Astrocyte (in vitro differentiated cells and primary cell): ENCODE results near the gene OTOGL. TPM values are rescaled to one million over a fixed set of nuclear protein-coding genes. Genes with fewer than 3 reads are reported as not detected.

Experiments used
- DNase-seq: peaks from one replicate; pipeline ENCODE4 v3.0.0-alpha.2; 2010; ENCODE audit warnings: low read depth
- FAIRE-seq: peaks from 2 replicates; lab custom pipeline; 2011; peaks lifted over from hg19 to GRCh38; lab: Jason Lieb, UNC
- H2AFZ ChIP-seq: 2 replicates; pipeline ENCODE4 v1.6.0; 2012; ENCODE audit warnings: low read depth, low read length, inconsistent platforms
- H3K27ac ChIP-seq: 2 replicates; pipeline ENCODE4 v1.5.1; 2011; ENCODE audit warnings: low read depth, low read length, inconsistent platforms
- H3K27me3 ChIP-seq: 2 replicates; pipeline ENCODE4 v1.6.0; 2011; ENCODE audit warnings: low read length, inconsistent platforms; ENCODE audit not compliant: insufficient read depth
- H3K36me3 ChIP-seq: 2 replicates; pipeline ENCODE4 v1.5.1; 2011; ENCODE audit warnings: low read length, inconsistent platforms; ENCODE audit not compliant: insufficient read depth
- H3K4me1 ChIP-seq: 2 replicates; pipeline ENCODE4 v1.5.1; 2011; ENCODE audit warnings: low read length, inconsistent platforms; ENCODE audit not compliant: insufficient read depth
- H3K4me2 ChIP-seq: 2 replicates; pipeline ENCODE4 v1.6.0; 2012; ENCODE audit warnings: low read length, inconsistent platforms
- H3K4me3 ChIP-seq: 2 replicates; pipeline ENCODE4 v1.5.1; 2011; ENCODE audit warnings: low read depth, mild to moderate bottlenecking, low read length, inconsistent platforms; ENCODE audit not compliant: insufficient read depth
- H3K79me2 ChIP-seq: 2 replicates; pipeline ENCODE4 v1.6.0; 2012; ENCODE audit warnings: mild to moderate bottlenecking, low read length, inconsistent platforms; ENCODE audit not compliant: insufficient read depth
- H3K9ac ChIP-seq: 2 replicates; pipeline ENCODE4 v1.6.0; 2012; ENCODE audit warnings: mild to moderate bottlenecking, low read length, inconsistent platforms
- H3K9me3 ChIP-seq: 2 replicates; pipeline ENCODE4 v1.5.1; 2012; ENCODE audit warnings: low read depth, mild to moderate bottlenecking, low read length, inconsistent platforms; ENCODE audit not compliant: insufficient read depth
- H4K20me1 ChIP-seq: 2 replicates; pipeline ENCODE4 v1.6.0; 2012; ENCODE audit warnings: low read length, inconsistent platforms; ENCODE audit not compliant: insufficient read depth
- H3K27ac Mint-ChIP-seq: one replicate; pipeline ENCODE4 v1.8.0; 2021; ENCODE audit warnings: mild to moderate bottlenecking, mixed read lengths; ENCODE audit not compliant: unreplicated experiment
- H3K27me3 Mint-ChIP-seq: one replicate; pipeline ENCODE4 v1.8.0; 2021; ENCODE audit warnings: low read depth, mixed read lengths; ENCODE audit not compliant: unreplicated experiment
- H3K36me3 Mint-ChIP-seq: one replicate; pipeline ENCODE4 v1.8.0; 2021; ENCODE audit warnings: low read depth, mixed read lengths; ENCODE audit not compliant: unreplicated experiment
- H3K4me1 Mint-ChIP-seq: one replicate; pipeline ENCODE4 v1.8.0; 2021; ENCODE audit warnings: low read depth, mixed read lengths; ENCODE audit not compliant: unreplicated experiment
- H3K4me3 Mint-ChIP-seq: one replicate; pipeline ENCODE4 v1.8.0; 2021; ENCODE audit warnings: mild to moderate bottlenecking, moderate library complexity, mixed read lengths; ENCODE audit not compliant: unreplicated experiment
- H3K9me3 Mint-ChIP-seq: one replicate; pipeline ENCODE4 v1.8.0; 2021; ENCODE audit warnings: mild to moderate bottlenecking, mixed read lengths; ENCODE audit not compliant: unreplicated experiment
- CTCF ChIP-seq: IDR thresholded peaks from 2 replicates; pipeline ENCODE4 v1.5.1; 2011; ENCODE audit warnings: low read depth, mild to moderate bottlenecking, inconsistent platforms, low read length, moderate library complexity; ENCODE audit not compliant: insufficient read depth
- EZH2 ChIP-seq: IDR thresholded peaks from 2 replicates; pipeline ENCODE4 v1.6.1; 2012; ENCODE audit warnings: mild to moderate bottlenecking, low read length, inconsistent platforms; ENCODE audit not compliant: insufficient read depth
- total RNA-seq: library from RNA; stranded (reverse); gene quantifications from 2 replicates; pipeline ENCODE4 v1.2.1, GENCODE V29; 2021

OTOGL gene
- total RNA-seq, 1 donor from 2014 or later: 0.16 TPM

- no peak for FAIRE-seq
Observed at GRCh38 chr12:80199931-80200330, 100.6 kb downstream of the OTOGL start.

GRCh38 chr12:80200414-80200813, 101.1 kb downstream of the OTOGL start:
- H4K20me1 ChIP-seq: no peaks in the 10 kb centered on the region
- FAIRE-seq (no peak), DNase-seq (no peak)
- H3K4me2 ChIP-seq: no peak overlapping the region
- H3K27me3 ChIP-seq: no peaks in the 10 kb centered on the region
- H3K79me2 ChIP-seq: no peaks in the 10 kb centered on the region
- H3K36me3 ChIP-seq: no peaks in the 10 kb centered on the region
- H3K4me1 ChIP-seq: no peaks in the 10 kb centered on the region
- Mint-ChIP-seq H3K4me1 (no peaks in the 10 kb centered on the region), H3K27ac (no peak overlapping the region), H3K36me3 (no peaks in the 10 kb centered on the region), H3K4me3 (no peak overlapping the region), H3K9me3 (peaks cover 3% of the 10 kb centered on the region), H3K27me3 (no peaks in the 10 kb centered on the region)
- H2AFZ ChIP-seq: no peak overlapping the region
- H3K27ac ChIP-seq: no peak overlapping the region
- no peak for TF ChIP-seq CTCF
- no peak for TF ChIP-seq EZH2
- no peaks in the 10 kb centered on the region for H3K9me3 ChIP-seq
- H3K4me3 ChIP-seq: no peak overlapping the region
- no peak overlapping the region for H3K9ac ChIP-seq

More at GRCh38 chr12:80199931-80200330, 100.6 kb downstream of the OTOGL start:
- Histone ChIP-seq H4K20me1 (no peaks in the 10 kb centered on the region), H3K9ac (no peak overlapping the region), H2AFZ (no peak overlapping the region), H3K36me3 (no peaks in the 10 kb centered on the region), H3K79me2 (no peaks in the 10 kb centered on the region), H3K4me1 (no peaks in the 10 kb centered on the region), H3K27ac (no peak overlapping the region), H3K4me2 (no peak overlapping the region), H3K9me3 (no peaks in the 10 kb centered on the region), H3K27me3 (no peaks in the 10 kb centered on the region), H3K4me3 (no peak overlapping the region)
- H3K9me3 Mint-ChIP-seq: peaks cover 3% of the 10 kb centered on the region
- no peaks in the 10 kb centered on the region for H3K27me3 Mint-ChIP-seq
- H3K36me3 Mint-ChIP-seq: no peaks in the 10 kb centered on the region
- no peak overlapping the region for H3K27ac Mint-ChIP-seq
- no peak for DNase-seq
- H3K4me3 Mint-ChIP-seq: no peak overlapping the region
- no peaks in the 10 kb centered on the region for H3K4me1 Mint-ChIP-seq
- TF ChIP-seq EZH2 (no peak), CTCF (no peak)

GRCh38 chr12:80201908-80202307, 102.6 kb downstream of the OTOGL start:
- Histone ChIP-seq H3K4me3 (no peak overlapping the region), H3K79me2 (no peaks in the 10 kb centered on the region), H3K4me2 (no peak overlapping the region), H3K27me3 (no peaks in the 10 kb centered on the region), H3K9me3 (no peaks in the 10 kb centered on the region), H2AFZ (no peak overlapping the region), H3K4me1 (no peaks in the 10 kb centered on the region), H4K20me1 (no peaks in the 10 kb centered on the region), H3K27ac (no peak overlapping the region), H3K36me3 (no peaks in the 10 kb centered on the region), H3K9ac (no peak overlapping the region)
- FAIRE-seq: no peak
- Mint-ChIP-seq H3K4me1 (no peaks in the 10 kb centered on the region), H3K4me3 (no peak overlapping the region), H3K27me3 (no peaks in the 10 kb centered on the region), H3K27ac (no peak overlapping the region), H3K9me3 (peaks cover 3% of the 10 kb centered on the region), H3K36me3 (no peaks in the 10 kb centered on the region)
- TF ChIP-seq CTCF (no peak), EZH2 (no peak)
- no peak for DNase-seq
